ENCODE data around the gene SH3PXD2A. TPM values are rescaled to one million over a fixed set of nuclear protein-coding genes. Genes with fewer than 3 reads are reported as not detected.
A peak's percentile ranks its signal among the peaks of the same experiment; 100 is the strongest.

Gene SH3PXD2A
- total and polyA plus RNA-seq, 3 experiments from 2014 or later: 0.48 to 8.0 (median 7.7) TPM

DNA sequence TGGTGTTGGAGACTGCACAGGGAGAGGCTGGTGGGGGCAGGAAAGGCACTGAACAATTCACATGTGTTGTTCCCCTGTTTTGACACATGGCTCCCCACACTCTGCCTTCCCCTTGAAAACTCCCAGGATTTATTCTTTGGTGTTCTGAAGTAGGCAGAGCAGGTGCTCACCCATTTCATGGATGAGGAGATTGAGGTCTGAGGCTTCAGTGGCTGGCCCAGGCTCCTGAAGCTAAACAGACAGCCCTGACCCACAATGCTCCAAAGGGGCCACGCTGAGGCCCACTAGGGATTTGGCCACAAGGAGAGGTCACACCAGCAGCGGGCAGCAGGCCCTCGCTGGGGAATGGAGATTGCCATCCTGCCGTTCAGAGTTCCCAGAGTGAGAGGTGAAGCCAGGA lies 157.6 kb downstream of the SH3PXD2A start:
- POLR2A ChIA-PET: no interaction called here
- Mint-ChIP-seq H3K4me1 (peaks cover 16 to 29% (median 19%) of the 10 kb centered on the region in 3 donors), H3K4me3 (no peak overlapping the region), H3K36me3 (peaks cover 0 to 2% (median 0%) of the 10 kb centered on the region in 3 donors), H3K27me3 (peaks cover 0 to 2% of the 10 kb centered on the region in 2 donors), H3K27ac (peak overlapping the region in 1 of 8 donors; percentile 24), H3K9me3 (no peaks in the 10 kb centered on the region)
- Histone ChIP-seq H3K36me3 (ENCODE audit: insufficient read depth, low read length) (no peaks in the 10 kb centered on the region), H3K9me3 (ENCODE audit: low read length) (no peaks in the 10 kb centered on the region), H3K27ac (ENCODE audit: low read depth, low read length) (no peak overlapping the region), H3K4me3 (ENCODE audit: low read length) (no peak overlapping the region), H3K4me1 (ENCODE audit: insufficient read depth, low read length) (peaks cover 28% of the 10 kb centered on the region), H3K27me3 (ENCODE audit: insufficient read depth, low read length, poor library complexity, severe bottlenecking) (no peaks in the 10 kb centered on the region)
- DNase-seq: no peak
- CTCF ChIA-PET: interaction anchor here (1.0 kb wide), 1 partner anchor 12 kb away, joined by 3 read pairs; no protein-coding TSS in a partner anchor

DNA sequence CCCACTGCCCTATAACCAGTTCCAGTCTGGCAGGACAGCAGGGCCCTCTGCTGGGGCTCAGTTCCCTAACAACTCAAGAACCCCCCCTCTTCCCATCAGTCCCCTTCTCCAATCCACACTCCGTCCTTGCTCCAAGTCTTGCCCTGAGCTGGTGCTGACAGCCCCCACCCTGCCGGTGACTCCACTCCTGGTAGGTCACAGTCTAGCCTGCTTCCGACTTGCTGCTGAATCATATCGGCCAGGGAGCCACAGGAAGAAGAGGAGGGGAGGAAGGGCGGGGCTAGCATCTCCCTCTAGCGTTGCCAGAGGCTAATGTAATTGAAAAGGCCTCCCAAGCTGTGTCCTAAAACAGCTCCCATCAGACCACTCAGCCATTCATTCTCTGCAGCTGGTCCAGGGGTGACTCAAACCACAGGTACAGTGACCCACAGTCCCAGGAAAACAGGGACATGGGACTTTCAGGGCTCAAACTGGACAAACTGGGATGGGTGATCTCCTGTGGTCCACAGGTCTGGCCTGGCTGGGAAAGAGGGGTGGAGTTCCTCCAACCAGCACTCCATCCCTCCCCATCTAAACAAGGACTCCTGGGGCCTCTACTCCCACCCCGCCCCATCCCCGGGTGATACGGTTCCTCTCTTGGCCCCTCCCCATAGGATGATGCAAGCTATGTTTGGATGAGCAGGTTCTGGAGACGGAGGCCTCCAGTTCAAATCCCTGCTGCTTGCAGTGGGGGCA lies 158.8 kb downstream of the SH3PXD2A start:
- H3K27ac Mint-ChIP-seq: peak overlapping the region in 7 of 8 donors; percentile 13 to 96 (median 82)
- peaks cover 21 to 37% (median 24%) of the 10 kb centered on the region in 3 donors for H3K4me1 Mint-ChIP-seq
- CTCF ChIA-PET: interaction anchor here (0.8 to 3.3 kb wide), 3 partner anchors 10 to 37 kb away, joined by 3 to 16 read pairs (median 4); no protein-coding TSS in a partner anchor
- H3K27me3 ChIP-seq (ENCODE audit: insufficient read depth, low read length, poor library complexity, severe bottlenecking): no peaks in the 10 kb centered on the region
- H3K27me3 Mint-ChIP-seq: peaks cover 0 to 2% of the 10 kb centered on the region in 2 donors
- H3K36me3 Mint-ChIP-seq: peaks cover 0 to 2% (median 0%) of the 10 kb centered on the region in 3 donors
- peaks cover 37% of the 10 kb centered on the region for H3K4me1 ChIP-seq (ENCODE audit: insufficient read depth, low read length)
- POLR2A ChIA-PET: interaction anchor here (0.6 kb wide), 2 partner anchors 215 to 825 kb away, joined by 5 read pairs; no protein-coding TSS in a partner anchor
- peak overlapping the region; percentile 17 to 77 (median 53) for H3K4me3 Mint-ChIP-seq
- peak; percentile 12 to 74 (median 45) for DNase-seq
- no peaks in the 10 kb centered on the region for H3K9me3 Mint-ChIP-seq
- no peaks in the 10 kb centered on the region for H3K9me3 ChIP-seq (ENCODE audit: low read length)
- H3K27ac ChIP-seq (ENCODE audit: low read depth, low read length): no peak overlapping the region
- peak overlapping the region; percentile 23 for H3K4me3 ChIP-seq (ENCODE audit: low read length)
- H3K36me3 ChIP-seq (ENCODE audit: insufficient read depth, low read length): no peaks in the 10 kb centered on the region

DNA sequence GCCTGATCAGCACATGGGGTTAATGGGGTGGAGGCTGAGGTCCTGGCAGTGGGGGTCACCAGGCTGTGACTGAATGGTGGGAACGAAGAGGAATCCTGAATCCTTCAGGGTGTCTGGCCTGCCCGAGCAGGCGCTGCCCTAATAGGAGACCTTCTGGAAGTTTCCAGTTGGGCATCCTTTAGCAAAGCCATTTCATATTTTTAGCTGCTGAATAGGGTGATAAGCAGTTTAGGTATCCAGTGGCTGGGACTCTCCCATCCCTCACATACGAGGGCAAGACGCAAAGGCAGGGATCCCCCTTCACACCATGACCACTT lies 159.3 kb downstream of the SH3PXD2A start:
- Histone ChIP-seq H3K36me3 (ENCODE audit: insufficient read depth, low read length) (no peaks in the 10 kb centered on the region), H3K4me1 (ENCODE audit: insufficient read depth, low read length) (peaks cover 39% of the 10 kb centered on the region), H3K9me3 (ENCODE audit: low read length) (no peaks in the 10 kb centered on the region), H3K27me3 (ENCODE audit: insufficient read depth, low read length, poor library complexity, severe bottlenecking) (no peaks in the 10 kb centered on the region), H3K4me3 (ENCODE audit: low read length) (peak overlapping the region; percentile 23), H3K27ac (ENCODE audit: low read depth, low read length) (no peak overlapping the region)
- Mint-ChIP-seq H3K36me3 (peaks cover 0 to 2% (median 0%) of the 10 kb centered on the region in 3 donors), H3K27me3 (peaks cover 0 to 2% of the 10 kb centered on the region in 2 donors), H3K4me3 (peak overlapping the region in 4 of 7 donors; percentile 17 to 77 (median 68)), H3K27ac (peak overlapping the region in 5 of 8 donors; percentile 13 to 96 (median 82)), H3K4me1 (peaks cover 23 to 42% (median 28%) of the 10 kb centered on the region in 3 donors), H3K9me3 (no peaks in the 10 kb centered on the region)
- CTCF ChIA-PET: interaction anchor here (0.8 to 3.3 kb wide), 3 partner anchors 10 to 36 kb away, joined by 3 to 16 read pairs (median 4); no protein-coding TSS in a partner anchor
- POLR2A ChIA-PET: interaction anchor here (0.6 kb wide), 2 partner anchors 215 to 825 kb away, joined by 5 read pairs; no protein-coding TSS in a partner anchor
- no peak for DNase-seq

DNA sequence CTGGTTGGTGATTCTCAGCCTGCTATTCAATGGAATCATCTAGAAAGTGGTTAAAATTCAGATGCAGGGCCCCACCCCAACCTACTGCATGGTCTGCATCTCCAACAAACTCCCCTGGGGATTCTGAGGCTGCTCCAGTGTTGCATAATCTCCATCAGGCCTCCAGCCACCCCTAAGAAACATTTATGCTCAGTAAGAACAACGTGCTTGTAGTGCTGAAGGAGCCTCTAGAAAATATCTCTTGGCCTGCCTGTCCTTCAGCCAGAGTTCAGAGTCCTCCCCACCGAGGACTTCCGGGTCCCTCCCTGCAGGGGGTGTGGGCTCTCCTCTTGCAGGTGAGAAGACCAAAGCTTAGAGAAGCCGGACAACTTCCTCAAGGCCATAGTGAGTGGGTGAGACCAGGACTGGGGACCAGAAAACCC lies 159.8 kb downstream of the SH3PXD2A start:
- Mint-ChIP-seq H3K4me3 (peak overlapping the region in 1 of 7 donors; percentile 13), H3K9me3 (no peaks in the 10 kb centered on the region), H3K36me3 (peaks cover 0 to 2% (median 0%) of the 10 kb centered on the region in 3 donors), H3K4me1 (peaks cover 23 to 43% (median 28%) of the 10 kb centered on the region in 3 donors), H3K27me3 (peaks cover 0 to 2% of the 10 kb centered on the region in 2 donors), H3K27ac (peak overlapping the region in 2 of 8 donors; percentile 89 to 96)
- H3K27ac ChIP-seq (ENCODE audit: low read depth, low read length): no peak overlapping the region
- ChIA-PET POLR2A (interaction anchor here (0.6 kb wide), 1 partner anchor 216 kb away, joined by 5 read pairs; no protein-coding TSS in a partner anchor), CTCF (interaction anchor here (1.4 to 3.3 kb wide), 2 partner anchors 9 to 17 kb away, joined by 6 to 16 read pairs; no protein-coding TSS in a partner anchor)
- no peak for DNase-seq
- H3K9me3 ChIP-seq (ENCODE audit: low read length): no peaks in the 10 kb centered on the region
- no peaks in the 10 kb centered on the region for H3K36me3 ChIP-seq (ENCODE audit: insufficient read depth, low read length)
- H3K4me1 ChIP-seq (ENCODE audit: insufficient read depth, low read length): peaks cover 39% of the 10 kb centered on the region
- no peaks in the 10 kb centered on the region for H3K27me3 ChIP-seq (ENCODE audit: insufficient read depth, low read length, poor library complexity, severe bottlenecking)
- H3K4me3 ChIP-seq (ENCODE audit: low read length): no peak overlapping the region

DNA sequence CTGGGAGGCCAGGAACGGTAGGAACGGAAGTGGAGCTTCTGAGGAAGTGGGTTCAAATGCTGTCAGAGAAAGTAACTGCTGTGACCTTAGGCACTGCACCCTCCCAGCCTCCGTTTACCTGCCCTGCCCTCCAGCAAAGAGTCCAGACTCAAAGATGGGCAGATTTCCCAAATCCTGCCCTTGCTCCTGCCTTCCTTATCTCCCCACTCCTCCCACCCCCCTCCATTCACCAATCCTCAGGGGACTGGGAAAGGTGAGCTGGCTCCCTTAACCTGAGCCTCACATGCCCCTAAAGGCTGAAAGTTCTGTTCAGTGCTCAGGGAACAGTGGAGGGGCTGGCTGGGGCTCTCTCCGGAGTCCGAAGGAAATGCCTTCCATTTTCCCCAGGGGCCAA lies 161.6 kb downstream of the SH3PXD2A start:
- H3K27ac ChIP-seq (ENCODE audit: low read depth, low read length): no peak overlapping the region

DNA sequence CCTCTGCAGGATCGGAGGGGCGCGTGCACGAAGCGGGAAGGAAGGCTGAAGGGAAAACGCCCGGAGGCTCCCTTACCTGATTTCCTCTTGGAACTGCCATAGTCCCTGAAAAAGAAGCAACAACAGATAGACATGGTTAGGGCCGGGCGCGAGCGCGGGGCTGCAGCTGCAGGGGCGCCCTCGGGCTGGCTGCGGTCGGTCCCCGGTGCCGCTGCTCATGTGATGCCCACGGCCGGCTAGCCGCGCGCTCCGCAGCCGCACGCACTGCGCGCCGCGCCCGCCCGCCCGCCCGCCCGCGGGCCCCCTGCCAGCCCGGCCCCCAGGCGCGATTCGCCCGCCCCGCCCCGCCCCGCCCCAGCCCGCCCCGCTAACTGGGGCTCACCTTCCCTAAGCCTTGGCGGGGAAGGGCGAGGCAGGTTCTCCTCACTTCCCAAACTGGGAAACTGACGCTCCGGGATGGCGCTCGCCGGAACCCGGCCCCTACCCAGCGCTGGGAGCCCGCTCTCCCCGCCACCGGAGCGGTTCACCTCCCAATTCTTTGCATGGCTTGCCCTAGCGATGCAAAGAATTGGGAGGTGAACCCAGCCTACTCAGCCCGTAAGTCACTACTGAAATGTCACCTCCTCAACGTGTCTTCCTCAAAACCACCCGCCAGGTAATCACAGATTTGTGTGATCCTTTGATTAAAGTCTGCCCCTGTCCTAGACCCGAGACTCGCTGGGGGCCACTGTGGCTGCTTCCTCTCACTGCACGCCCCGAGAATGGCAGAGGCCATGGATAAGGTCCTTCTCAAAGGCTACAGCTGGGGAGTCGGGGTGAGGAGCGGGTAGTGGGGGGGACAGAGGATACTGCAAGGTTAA lies 162.2 kb downstream of the SH3PXD2A start:
- ChIA-PET POLR2A (interaction anchor here (0.5 to 0.6 kb wide), 2 partner anchors 336 to 536 kb away, joined by 5 to 9 read pairs; no protein-coding TSS in a partner anchor), CTCF (interaction anchor here (1.0 kb wide), 2 partner anchors 9 to 119 kb away, joined by 3 read pairs; no protein-coding TSS in a partner anchor)
- DNase-seq: peak; percentile 17 to 56 (median 32)
- peaks cover 0 to 2% (median 0%) of the 10 kb centered on the region in 3 donors for H3K36me3 Mint-ChIP-seq
- peak overlapping the region in 7 of 8 donors; percentile 35 to 93 (median 76) for H3K27ac Mint-ChIP-seq
- no peaks in the 10 kb centered on the region for H3K27me3 Mint-ChIP-seq
- Histone ChIP-seq H3K4me3 (ENCODE audit: low read length) (peak overlapping the region; percentile 61), H3K9me3 (ENCODE audit: low read length) (no peaks in the 10 kb centered on the region), H3K36me3 (ENCODE audit: insufficient read depth, low read length) (no peaks in the 10 kb centered on the region), H3K27ac (ENCODE audit: low read depth, low read length) (no peak overlapping the region), H3K27me3 (ENCODE audit: insufficient read depth, low read length, poor library complexity, severe bottlenecking) (no peaks in the 10 kb centered on the region), H3K4me1 (ENCODE audit: insufficient read depth, low read length) (peaks cover 39% of the 10 kb centered on the region)
- H3K9me3 Mint-ChIP-seq: no peaks in the 10 kb centered on the region
- H3K4me3 Mint-ChIP-seq: peak overlapping the region; percentile 81 to 93 (median 88)
- peaks cover 23 to 43% (median 28%) of the 10 kb centered on the region in 3 donors for H3K4me1 Mint-ChIP-seq

More for the DNA sequence above, 161.6 kb downstream of the SH3PXD2A start:
- peaks cover 0 to 2% (median 0%) of the 10 kb centered on the region in 3 donors for H3K36me3 Mint-ChIP-seq
- no peaks in the 10 kb centered on the region for H3K9me3 Mint-ChIP-seq
- H3K27me3 ChIP-seq (ENCODE audit: insufficient read depth, low read length, poor library complexity, severe bottlenecking): no peaks in the 10 kb centered on the region
- peak overlapping the region; percentile 81 to 93 (median 88) for H3K4me3 Mint-ChIP-seq
- DNase-seq: no peak
- ChIA-PET CTCF (interaction anchor here (1.0 to 3.3 kb wide), 3 partner anchors 7 to 118 kb away, joined by 3 to 16 read pairs (median 3); no protein-coding TSS in a partner anchor), POLR2A (no interaction called here)
- peaks cover 23 to 43% (median 28%) of the 10 kb centered on the region in 3 donors for H3K4me1 Mint-ChIP-seq
- H3K9me3 ChIP-seq (ENCODE audit: low read length): no peaks in the 10 kb centered on the region
- no peaks in the 10 kb centered on the region for H3K36me3 ChIP-seq (ENCODE audit: insufficient read depth, low read length)
- peaks cover 39% of the 10 kb centered on the region for H3K4me1 ChIP-seq (ENCODE audit: insufficient read depth, low read length)
- peaks cover 0 to 2% of the 10 kb centered on the region in 2 donors for H3K27me3 Mint-ChIP-seq
- peak overlapping the region in 7 of 8 donors; percentile 35 to 93 (median 76) for H3K27ac Mint-ChIP-seq
- H3K4me3 ChIP-seq (ENCODE audit: low read length): peak overlapping the region; percentile 61

DNA sequence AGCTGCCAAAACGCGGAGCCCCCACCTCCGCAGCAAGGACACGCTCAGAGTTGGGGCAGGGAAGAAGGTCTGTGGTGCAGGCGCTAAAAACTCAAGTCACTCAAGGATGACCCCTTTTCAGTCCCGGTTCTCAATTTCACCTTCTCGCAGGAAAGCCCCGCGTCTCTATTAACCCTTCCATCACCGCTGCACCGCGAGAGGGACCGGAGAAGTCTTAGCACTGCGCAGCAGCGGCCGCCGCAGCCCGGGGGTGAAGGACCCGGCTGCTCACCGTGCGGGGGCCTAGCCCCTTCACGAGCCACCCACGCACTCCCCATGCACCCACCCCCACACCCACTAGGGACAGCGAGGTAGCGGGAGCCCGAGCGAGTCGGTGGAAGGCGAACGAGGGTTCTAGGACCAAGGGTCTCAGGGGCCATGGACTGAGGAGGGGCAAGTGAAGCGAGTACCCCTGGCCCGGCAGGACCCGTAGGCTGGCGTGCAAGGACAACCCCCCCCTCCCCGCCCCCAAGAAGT lies 162.9 kb downstream of the SH3PXD2A start:
- no peaks in the 10 kb centered on the region for H3K27me3 ChIP-seq (ENCODE audit: insufficient read depth, low read length, poor library complexity, severe bottlenecking)
- no peaks in the 10 kb centered on the region for H3K9me3 Mint-ChIP-seq
- DNase-seq: peak in 3 of 5 donors; percentile 17 to 52 (median 21)
- ChIA-PET POLR2A (interaction anchor here (0.5 kb wide), 1 partner anchor 537 kb away, joined by 5 read pairs; no protein-coding TSS in a partner anchor), CTCF (no interaction called here)
- H3K27me3 Mint-ChIP-seq: no peaks in the 10 kb centered on the region
- peak overlapping the region; percentile 34 for H3K4me3 ChIP-seq (ENCODE audit: low read length)
- peak overlapping the region in 4 of 8 donors; percentile 3 to 58 (median 42) for H3K27ac Mint-ChIP-seq
- peaks cover 23 to 43% (median 28%) of the 10 kb centered on the region in 3 donors for H3K4me1 Mint-ChIP-seq
- peak overlapping the region; percentile 62 to 88 (median 66) for H3K4me3 Mint-ChIP-seq
- peaks cover 0 to 2% (median 0%) of the 10 kb centered on the region in 3 donors for H3K36me3 Mint-ChIP-seq
- no peak overlapping the region for H3K27ac ChIP-seq (ENCODE audit: low read depth, low read length)
- H3K4me1 ChIP-seq (ENCODE audit: insufficient read depth, low read length): peaks cover 39% of the 10 kb centered on the region
- H3K9me3 ChIP-seq (ENCODE audit: low read length): no peaks in the 10 kb centered on the region
- no peaks in the 10 kb centered on the region for H3K36me3 ChIP-seq (ENCODE audit: insufficient read depth, low read length)

All from CD8-positive, alpha-beta memory T cell (primary cell).